Epithelial cell of proximal tubule (primary cell): ENCODE results near the gene SAT2. TPM values are rescaled to one million over a fixed set of nuclear protein-coding genes. Genes with fewer than 3 reads are reported as not detected.
"Not testable (repeated sequence)": the region's sequence is repeated elsewhere in the genome, so short reads cannot be mapped to it uniquely, and the experiment has no call there.

Experiments used
- DNase-seq: peaks from one replicate; pipeline ENCODE4 v3.0.0-alpha.2; 2011; ENCODE audit warnings: low read depth
- H3K4me3 ChIP-seq: 2 replicates; pipeline ENCODE4 v1.5.1; 2011; ENCODE audit warnings: low read depth, mild to moderate bottlenecking, low read length
- total RNA-seq: library from RNA; depleted of rRNA; stranded (reverse); fragments of >200 nt; gene quantifications from 2 replicates; pipeline ENCODE4 v1.2.3, GENCODE V29; 2015
- TF ChIP-seq, protein P1 (sequence below): conservative IDR thresholded peaks from 2 replicates; pipeline ENCODE4 v1.5.1; 2012; ENCODE audit warnings: low read depth, mild to moderate bottlenecking, low read length

Gene SAT2
- total RNA-seq, 1 donor from 2014 or later: 43.4 TPM

- no peak for DNase-seq
- peak within 1 kb of the TSS; percentile 19 for H3K4me3 ChIP-seq
- TF ChIP-seq, protein P1, sequence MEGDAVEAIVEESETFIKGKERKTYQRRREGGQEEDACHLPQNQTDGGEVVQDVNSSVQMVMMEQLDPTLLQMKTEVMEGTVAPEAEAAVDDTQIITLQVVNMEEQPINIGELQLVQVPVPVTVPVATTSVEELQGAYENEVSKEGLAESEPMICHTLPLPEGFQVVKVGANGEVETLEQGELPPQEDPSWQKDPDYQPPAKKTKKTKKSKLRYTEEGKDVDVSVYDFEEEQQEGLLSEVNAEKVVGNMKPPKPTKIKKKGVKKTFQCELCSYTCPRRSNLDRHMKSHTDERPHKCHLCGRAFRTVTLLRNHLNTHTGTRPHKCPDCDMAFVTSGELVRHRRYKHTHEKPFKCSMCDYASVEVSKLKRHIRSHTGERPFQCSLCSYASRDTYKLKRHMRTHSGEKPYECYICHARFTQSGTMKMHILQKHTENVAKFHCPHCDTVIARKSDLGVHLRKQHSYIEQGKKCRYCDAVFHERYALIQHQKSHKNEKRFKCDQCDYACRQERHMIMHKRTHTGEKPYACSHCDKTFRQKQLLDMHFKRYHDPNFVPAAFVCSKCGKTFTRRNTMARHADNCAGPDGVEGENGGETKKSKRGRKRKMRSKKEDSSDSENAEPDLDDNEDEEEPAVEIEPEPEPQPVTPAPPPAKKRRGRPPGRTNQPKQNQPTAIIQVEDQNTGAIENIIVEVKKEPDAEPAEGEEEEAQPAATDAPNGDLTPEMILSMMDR: no peak
Measured at GRCh38 chr17:7650509-7651096, 23.0 kb upstream of the SAT2 start, which contains the start of gene ATP1B2. TSS of gene ATP1B2 (plus strand) at chr17:7650926. CDS start at chr17:7651519, 593 bp downstream.

GRCh38 chr17:7647018-7647417 lies 19.4 kb upstream of the SAT2 start:
- TF ChIP-seq, protein P1: no peak
- no peak overlapping the region for H3K4me3 ChIP-seq
- DNase-seq: no peak

- no peak overlapping the region for H3K4me3 ChIP-seq
- TF ChIP-seq, protein P1: no peak
- no peak for DNase-seq
Measured at GRCh38 chr17:7646457-7646856, 18.8 kb upstream of the SAT2 start.

DNA sequence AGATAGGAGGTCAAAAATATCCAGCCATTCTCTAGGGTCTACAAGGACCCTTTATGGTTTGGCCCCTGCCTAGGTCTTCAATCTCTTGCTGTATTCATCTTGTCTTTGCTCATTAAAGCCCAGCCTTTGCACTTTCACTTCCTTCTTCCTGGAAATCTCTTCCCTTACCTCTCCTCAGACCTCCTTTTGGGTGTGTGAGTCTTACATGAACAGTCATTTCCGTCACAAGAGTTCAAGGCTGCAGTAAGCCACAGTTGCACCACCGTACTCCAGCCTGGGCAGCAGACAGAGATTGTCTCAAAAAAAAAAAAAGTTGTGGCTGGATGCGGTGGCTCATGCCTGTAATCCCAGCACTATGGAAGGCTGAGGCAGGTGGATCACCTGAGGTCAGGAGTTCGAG lies 17.2 kb upstream of the SAT2 start:
- H3K4me3 ChIP-seq: no peak overlapping the region
- no peak for DNase-seq
- TF ChIP-seq, protein P1: no peak

DNA sequence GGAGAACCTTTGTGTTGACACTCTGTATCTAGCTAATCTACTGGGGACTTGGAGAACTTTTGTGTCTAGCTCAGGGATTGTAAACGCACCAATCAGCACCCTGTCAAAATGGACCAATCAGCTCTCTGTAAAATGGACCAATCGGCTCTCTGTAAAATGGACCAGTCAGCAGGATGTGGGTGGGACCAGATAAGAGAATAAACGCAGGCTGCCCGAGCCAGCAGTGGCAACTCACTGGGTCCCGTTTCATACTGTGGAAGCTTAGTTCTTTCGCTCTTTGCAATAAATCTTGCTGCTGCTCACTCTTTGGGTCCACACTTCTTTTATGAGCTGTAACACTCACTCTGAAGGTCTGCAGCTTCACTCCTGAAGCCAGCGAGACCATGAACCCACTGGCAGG lies 14.0 kb upstream of the SAT2 start:
- not testable (repeated sequence) for H3K4me3 ChIP-seq, DNase-seq

DNA sequence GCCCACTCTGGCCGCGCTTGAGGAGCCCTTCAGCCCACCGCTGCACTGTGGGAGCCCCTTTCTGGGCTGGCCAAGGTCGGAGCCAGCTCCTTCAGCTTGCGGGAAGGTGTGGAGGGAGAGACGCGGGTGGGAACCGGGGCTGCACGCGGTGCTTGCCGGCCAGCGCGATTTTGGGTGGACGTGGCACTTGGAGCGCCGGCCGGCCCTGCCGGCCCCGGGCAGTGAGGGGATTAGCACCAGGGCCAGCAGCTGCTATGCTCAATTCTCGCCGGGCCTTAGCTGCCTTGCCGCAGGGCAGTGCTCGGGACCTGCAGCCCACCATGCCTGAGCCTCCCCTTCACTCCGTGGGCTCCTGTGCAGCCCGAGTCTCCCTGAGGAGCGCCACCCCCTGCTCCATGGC lies 13.2 kb upstream of the SAT2 start:
- no peak for DNase-seq
- TF ChIP-seq, protein P1: no peak
- H3K4me3 ChIP-seq: no peak overlapping the region

DNA sequence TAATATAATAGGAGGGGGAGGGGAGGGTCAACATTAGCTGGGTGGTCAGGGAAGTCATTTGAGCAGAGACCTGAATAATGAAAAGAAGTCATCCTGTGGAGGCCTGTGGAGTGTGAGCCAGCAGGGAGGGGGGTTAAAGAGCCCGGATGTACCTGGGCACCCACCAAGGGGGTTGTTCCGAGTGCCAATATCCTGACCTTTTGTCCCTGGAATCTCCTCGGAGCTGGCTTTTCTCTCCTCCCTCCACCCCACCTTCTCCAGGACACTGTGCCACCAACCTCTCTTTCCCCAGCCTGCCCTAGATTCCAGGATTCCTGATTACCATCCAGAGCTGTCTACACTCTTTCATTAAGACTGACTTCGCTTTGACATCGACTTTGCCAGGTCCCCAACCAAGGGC lies 8.5 kb upstream of the SAT2 start:
- TF ChIP-seq, protein P1: no peak
- no peak for DNase-seq
- no peak overlapping the region for H3K4me3 ChIP-seq

DNA sequence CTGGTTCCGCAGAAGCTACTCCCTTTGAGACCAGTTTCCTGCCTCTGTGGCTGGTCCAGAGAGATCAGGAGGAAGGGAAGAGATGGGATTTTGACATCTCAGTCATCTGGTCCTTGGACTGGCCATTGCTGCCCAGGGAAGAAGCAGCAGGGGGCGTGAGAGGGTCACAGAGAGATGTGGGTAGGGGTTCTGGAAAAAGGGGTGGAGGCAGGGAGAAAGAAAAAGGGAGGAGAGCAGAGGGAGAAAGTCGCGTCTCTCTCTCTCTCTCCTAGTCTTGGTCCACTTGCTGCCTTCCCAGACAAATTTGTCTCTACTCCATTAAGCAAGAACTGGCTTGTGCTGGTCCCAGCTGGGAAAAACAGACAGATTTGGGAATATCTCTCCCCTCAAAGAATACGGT lies 6.8 kb upstream of the SAT2 start:
- no peak for DNase-seq
- TF ChIP-seq, protein P1: peak; percentile 72
- H3K4me3 ChIP-seq: no peak overlapping the region
